Measurements from ENCODE around the gene PDE4B.

PDE4B gene

GRCh38 chr1:65921446-65921845 lies 128.8 kb downstream of the PDE4B start:
- no peak overlapping the region for H3K4me3 ChIP-seq (ENCODE audit: low read length)
- TF ChIP-seq CTCF (conservative IDR thresholded peaks at IDR 0.05; ENCODE audit: low read length): no peak
- DNase-seq (ENCODE audit: low read depth): no peak

DNA sequence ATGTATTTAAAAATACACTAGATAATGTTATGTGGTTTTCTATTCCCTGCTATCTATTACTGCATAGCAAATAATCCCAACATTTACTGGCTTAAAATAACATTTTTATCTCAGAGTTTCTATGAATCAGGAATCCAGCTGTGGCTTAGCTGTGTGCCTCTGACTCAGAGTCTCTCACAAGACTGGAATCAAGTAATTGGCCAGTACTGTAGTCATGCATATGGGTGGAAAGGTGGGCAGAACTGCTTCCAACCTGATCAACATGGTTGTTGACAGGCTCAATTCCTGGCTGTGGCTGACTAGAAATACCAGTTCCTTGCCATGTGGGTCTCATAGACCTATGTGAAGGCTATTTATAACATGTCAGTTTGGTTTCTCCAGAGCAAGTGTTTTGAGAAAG lies 131.8 kb downstream of the PDE4B start:
- no peak for TF ChIP-seq CTCF (conservative IDR thresholded peaks at IDR 0.05; ENCODE audit: low read length)
- DNase-seq (ENCODE audit: low read depth): peak; percentile 65
- no peak overlapping the region for H3K4me3 ChIP-seq (ENCODE audit: low read length)

DNA sequence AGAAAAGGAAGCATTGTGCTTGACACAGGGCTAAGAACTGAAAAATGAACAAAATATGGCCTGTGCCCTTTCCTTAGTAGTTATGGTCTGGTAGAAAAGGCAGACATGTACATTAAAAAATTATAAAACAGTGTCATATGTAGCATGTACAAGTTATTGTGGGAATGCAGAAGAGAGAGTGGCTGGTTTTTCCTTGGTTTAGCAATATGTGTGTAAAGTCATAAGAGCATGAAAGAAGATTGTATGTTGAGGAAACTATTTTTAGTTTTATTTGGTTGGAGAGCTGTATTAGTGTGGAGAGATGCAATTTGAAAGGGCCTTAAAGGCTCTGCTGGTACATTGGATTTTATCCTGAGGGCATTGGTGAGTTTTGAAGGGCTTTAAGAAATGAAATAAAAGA lies 145.8 kb downstream of the PDE4B start:
- no peak for DNase-seq (ENCODE audit: low read depth)
- TF ChIP-seq CTCF (conservative IDR thresholded peaks at IDR 0.05; ENCODE audit: low read length): no peak
- no peak overlapping the region for H3K4me3 ChIP-seq (ENCODE audit: low read length)

DNA sequence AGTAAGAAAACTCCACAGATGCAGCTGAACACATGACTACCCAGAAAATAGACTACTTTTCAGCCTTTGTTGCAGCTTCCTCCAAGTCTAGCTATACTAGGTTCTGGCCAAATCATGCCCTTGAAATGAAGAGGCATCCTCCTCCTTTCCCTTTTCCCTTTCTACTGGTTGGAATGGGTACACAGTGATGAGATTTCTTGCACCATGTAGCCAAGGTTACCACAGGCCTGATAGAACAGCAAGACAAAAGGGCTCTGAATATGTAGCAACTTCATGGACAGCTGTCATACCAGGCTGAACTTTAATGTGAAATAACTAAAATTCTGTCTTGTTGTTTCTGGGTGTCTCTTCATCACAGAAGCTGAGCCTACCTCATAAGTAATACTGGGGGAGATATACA lies 146.5 kb downstream of the PDE4B start:
- no peak for DNase-seq (ENCODE audit: low read depth)
- H3K4me3 ChIP-seq (ENCODE audit: low read length): no peak overlapping the region
- no peak for TF ChIP-seq CTCF (conservative IDR thresholded peaks at IDR 0.05; ENCODE audit: low read length)

- H3K4me3 ChIP-seq (ENCODE audit: low read length): no peak overlapping the region
- TF ChIP-seq CTCF (conservative IDR thresholded peaks at IDR 0.05; ENCODE audit: low read length): no peak
- DNase-seq (ENCODE audit: low read depth): peak; percentile 24
Measured at GRCh38 chr1:65939636-65940035, 146.9 kb downstream of the PDE4B start.

- DNase-seq (ENCODE audit: low read depth): no peak
- no peak for TF ChIP-seq CTCF (conservative IDR thresholded peaks at IDR 0.05; ENCODE audit: low read length)
- H3K4me3 ChIP-seq (ENCODE audit: low read length): no peak overlapping the region
Measured at GRCh38 chr1:65940126-65940525, 147.4 kb downstream of the PDE4B start.

GRCh38 chr1:65942476-65942875 lies 149.8 kb downstream of the PDE4B start:
- TF ChIP-seq CTCF (conservative IDR thresholded peaks at IDR 0.05; ENCODE audit: low read length): no peak
- H3K4me3 ChIP-seq (ENCODE audit: low read length): no peak overlapping the region
- DNase-seq (ENCODE audit: low read depth): no peak
